HUES6 (cell line): ENCODE measurements around the gene S100A16.

Experiments used
- H3K27ac ChIP-seq: 2 replicates; pipeline ENCODE4 v1.7.0; 2013; ENCODE audit warnings: low read depth, mild to moderate bottlenecking, low read length, inconsistent platforms
- H3K27me3 ChIP-seq: 2 replicates; pipeline ENCODE4 v1.6.1; 2013; ENCODE audit warnings: low read length; ENCODE audit not compliant: control insufficient read depth, insufficient read depth
- H3K36me3 ChIP-seq: 2 replicates; pipeline ENCODE4 v1.6.1; 2013; ENCODE audit warnings: low read length; ENCODE audit not compliant: control insufficient read depth, insufficient read depth
- H3K4me1 ChIP-seq: 2 replicates; pipeline ENCODE4 v1.6.1; 2013; ENCODE audit warnings: low read length; ENCODE audit not compliant: control insufficient read depth, insufficient read depth
- H3K4me3 ChIP-seq: 2 replicates; pipeline ENCODE4 v1.5.1; 2013; ENCODE audit warnings: low read depth, low read length
- H3K9ac ChIP-seq: one replicate; pipeline ENCODE4 v1.6.1; 2013; ENCODE audit warnings: mild to moderate bottlenecking, low read length
- H3K9me3 ChIP-seq: 2 replicates; pipeline ENCODE4 v1.6.1; 2013; ENCODE audit warnings: low read depth, low read length; ENCODE audit not compliant: control insufficient read depth, insufficient read depth

The S100A16 gene

DNA sequence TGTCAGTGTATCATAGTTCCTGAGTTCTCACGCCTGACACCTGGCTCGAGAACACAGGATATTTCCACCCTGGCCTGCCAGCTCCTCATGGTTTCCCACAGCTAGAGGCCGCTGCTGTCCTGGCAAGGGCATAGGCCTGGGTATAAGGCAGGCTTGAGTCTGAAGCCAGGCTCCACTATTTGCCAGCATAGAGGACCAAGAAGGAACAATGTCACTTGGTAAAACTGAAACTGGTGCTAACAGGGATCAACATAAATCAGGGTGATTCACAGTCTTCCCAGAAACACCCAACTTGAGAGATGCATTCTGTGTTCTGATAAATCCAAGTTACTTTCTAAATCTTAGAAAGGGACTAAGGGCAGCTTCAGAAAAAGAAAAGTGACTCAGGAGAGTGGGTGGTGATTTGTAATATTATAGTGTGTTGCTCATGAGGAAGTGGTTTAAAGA is 40.3 kb downstream of the S100A16 start:
- H3K9ac ChIP-seq = no peak overlapping the region
- H3K27ac ChIP-seq = no peak overlapping the region
- peaks cover 5% of the 10 kb centered on the region for H3K9me3 ChIP-seq
- no peaks in the 10 kb centered on the region for H3K36me3 ChIP-seq
- H3K4me1 ChIP-seq = peaks cover 14% of the 10 kb centered on the region
- no peaks in the 10 kb centered on the region for H3K27me3 ChIP-seq
- no peak overlapping the region for H3K4me3 ChIP-seq

DNA sequence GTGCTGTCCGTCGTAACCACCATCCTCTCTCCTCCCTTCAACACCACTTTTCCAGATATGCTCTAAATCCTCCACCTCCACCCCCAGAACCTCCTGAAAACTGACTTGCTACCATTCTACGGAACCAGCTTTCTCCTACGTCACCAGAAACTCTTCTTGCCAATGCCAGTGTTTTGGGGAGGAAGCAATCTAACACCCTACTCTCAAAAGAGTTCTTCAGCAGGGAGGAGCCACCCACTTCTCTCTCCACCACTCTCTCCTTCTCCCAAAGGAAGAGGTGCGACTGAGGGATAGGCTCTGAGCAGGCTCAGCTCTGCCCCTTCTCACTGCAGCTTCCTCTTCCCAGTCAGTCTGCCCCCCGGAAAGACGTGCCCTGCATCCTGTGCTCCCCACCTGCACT is 41.2 kb downstream of the S100A16 start:
- peaks cover 5% of the 10 kb centered on the region for H3K9me3 ChIP-seq
- no peak overlapping the region for H3K27ac ChIP-seq
- no peak overlapping the region for H3K4me3 ChIP-seq
- no peaks in the 10 kb centered on the region for H3K36me3 ChIP-seq
- no peak overlapping the region for H3K9ac ChIP-seq
- H3K4me1 ChIP-seq = peaks cover 21% of the 10 kb centered on the region
- H3K27me3 ChIP-seq = no peaks in the 10 kb centered on the region

DNA sequence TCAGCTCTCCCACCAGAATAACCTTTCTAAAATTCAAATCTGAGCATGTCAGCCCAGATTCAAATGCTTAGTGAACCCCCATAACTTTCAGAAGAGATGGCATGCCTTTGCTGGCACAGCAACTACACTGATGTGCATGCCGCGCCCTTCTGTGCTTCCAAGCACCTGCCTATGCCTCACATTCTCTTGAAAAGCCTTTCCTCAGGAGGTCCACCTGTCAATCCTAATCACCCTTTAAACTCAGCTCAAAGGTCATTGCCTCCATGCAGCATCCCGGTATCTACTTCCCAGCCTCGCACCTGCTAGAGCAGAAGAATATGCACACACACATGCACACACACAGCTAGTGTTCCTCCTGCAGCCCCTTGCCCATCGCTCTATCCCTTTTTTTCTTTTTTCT is 42.1 kb downstream of the S100A16 start:
- no peaks in the 10 kb centered on the region for H3K36me3 ChIP-seq
- no peak overlapping the region for H3K4me3 ChIP-seq
- H3K9ac ChIP-seq = no peak overlapping the region
- no peaks in the 10 kb centered on the region for H3K27me3 ChIP-seq
- peaks cover 28% of the 10 kb centered on the region for H3K4me1 ChIP-seq
- H3K27ac ChIP-seq = no peak overlapping the region
- peaks cover 5% of the 10 kb centered on the region for H3K9me3 ChIP-seq

DNA sequence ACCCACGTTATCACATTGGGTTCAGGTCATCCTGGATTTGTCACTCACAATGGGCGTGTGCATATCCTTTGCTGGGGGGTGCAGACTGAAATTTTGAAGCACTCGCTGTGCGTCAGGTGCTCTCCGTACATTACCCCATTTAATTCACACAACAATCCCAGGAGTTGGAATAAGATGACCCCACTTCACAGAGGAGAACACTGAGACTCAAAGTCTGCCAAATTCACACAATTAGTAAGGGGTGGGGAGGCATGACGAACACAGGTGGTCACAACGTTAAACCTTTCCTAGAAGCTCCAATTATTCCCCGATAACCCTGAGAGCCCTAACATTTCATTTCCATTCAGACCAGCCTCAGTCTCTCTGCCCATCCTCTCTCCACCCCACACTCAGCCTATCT is 43.5 kb downstream of the S100A16 start:
- H3K9ac ChIP-seq = no peak overlapping the region
- peaks cover 36% of the 10 kb centered on the region for H3K4me1 ChIP-seq
- no peak overlapping the region for H3K27ac ChIP-seq

DNA sequence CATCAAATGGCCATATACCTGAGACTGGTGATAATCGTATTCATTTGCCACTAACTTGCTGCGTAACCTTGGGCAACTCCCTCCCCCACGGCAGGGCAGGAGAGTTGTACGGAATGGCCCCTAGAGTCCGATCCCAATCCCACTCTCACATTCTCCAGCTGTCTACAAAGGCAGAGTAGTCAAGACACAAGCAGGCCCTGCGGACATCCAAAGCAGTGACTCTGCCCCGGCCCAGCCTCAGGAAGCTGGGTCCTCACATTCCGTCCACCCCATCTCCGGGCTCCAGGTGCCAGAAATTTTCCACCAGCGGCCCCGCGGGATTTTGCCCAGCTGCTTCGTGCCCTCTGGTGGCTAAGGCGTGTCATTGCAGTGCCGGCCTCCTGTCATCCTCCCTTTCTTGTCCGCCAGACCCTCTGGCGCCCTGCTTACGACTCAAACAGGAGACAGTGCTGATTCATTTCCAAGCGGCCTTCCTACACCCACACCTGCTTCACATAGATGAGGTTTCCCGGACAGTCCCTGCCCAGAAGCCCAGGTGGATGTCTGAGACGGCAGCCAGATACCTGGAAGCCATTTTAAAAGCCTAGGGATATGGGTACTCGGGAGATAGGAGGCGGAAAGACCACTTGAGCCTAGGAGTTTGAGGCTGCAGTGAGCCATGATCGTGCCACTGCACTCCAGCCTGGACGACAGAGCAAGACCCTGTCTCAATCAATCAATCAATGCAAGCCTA is 44.4 kb downstream of the S100A16 start:
- no peaks in the 10 kb centered on the region for H3K36me3 ChIP-seq
- H3K9ac ChIP-seq = peak overlapping the region; percentile 75
- no peaks in the 10 kb centered on the region for H3K27me3 ChIP-seq
- peaks cover 2% of the 10 kb centered on the region; the same call in 1 of the 2 replicates for H3K9me3 ChIP-seq
- peaks cover 43% of the 10 kb centered on the region for H3K4me1 ChIP-seq
- H3K4me3 ChIP-seq = peak overlapping the region; percentile 42
- peak overlapping the region; percentile 38; the same call in 1 of the 2 replicates for H3K27ac ChIP-seq

More for the DNA sequence above, 43.5 kb downstream of the S100A16 start:
- Histone ChIP-seq H3K27me3 (no peaks in the 10 kb centered on the region), H3K9me3 (peaks cover 5% of the 10 kb centered on the region), H3K36me3 (no peaks in the 10 kb centered on the region), H3K4me3 (no peak overlapping the region)

DNA sequence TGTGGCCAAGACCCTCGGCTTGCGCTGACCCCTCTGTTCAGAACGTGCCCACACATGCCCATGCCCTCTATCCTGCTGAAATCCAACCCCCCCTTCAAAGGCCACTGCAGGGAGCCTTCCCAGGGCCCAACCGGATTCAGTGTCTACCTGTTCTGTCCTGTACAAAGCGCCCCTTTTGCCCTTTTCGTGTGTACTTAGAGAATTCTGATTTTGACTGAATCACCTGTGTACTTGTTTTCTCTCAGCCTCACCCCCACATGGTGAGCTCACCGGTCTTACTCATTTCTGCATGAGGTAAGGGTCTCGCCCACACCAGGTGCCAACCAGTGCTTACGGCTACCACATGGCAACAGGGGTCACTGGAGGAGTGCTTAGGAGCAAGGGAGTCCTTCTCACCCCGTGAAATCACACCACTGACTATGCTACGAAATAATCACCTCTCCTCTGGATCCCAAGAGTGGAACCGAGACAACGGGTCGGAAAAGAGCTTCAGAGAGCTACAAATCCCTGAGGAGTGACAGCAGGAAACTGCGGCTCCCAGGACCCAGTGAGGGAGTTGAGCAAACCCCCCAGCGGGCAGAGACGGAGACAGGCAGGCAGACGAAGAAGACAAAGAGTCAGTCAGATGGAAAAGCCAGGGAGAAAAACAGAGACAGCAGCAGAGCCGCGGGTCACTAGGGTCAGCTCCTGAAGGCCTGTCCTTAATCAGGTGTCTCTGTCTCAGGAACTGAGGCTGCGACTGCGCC is 45.1 kb downstream of the S100A16 start:
- Histone ChIP-seq H3K4me3 (peak overlapping the region; percentile 42), H3K9ac (peak overlapping the region; percentile 75), H3K27ac (peak overlapping the region; percentile 38; the same call in 1 of the 2 replicates), H3K36me3 (no peaks in the 10 kb centered on the region), H3K9me3 (no peaks in the 10 kb centered on the region), H3K27me3 (no peaks in the 10 kb centered on the region), H3K4me1 (peaks cover 44% of the 10 kb centered on the region)

DNA sequence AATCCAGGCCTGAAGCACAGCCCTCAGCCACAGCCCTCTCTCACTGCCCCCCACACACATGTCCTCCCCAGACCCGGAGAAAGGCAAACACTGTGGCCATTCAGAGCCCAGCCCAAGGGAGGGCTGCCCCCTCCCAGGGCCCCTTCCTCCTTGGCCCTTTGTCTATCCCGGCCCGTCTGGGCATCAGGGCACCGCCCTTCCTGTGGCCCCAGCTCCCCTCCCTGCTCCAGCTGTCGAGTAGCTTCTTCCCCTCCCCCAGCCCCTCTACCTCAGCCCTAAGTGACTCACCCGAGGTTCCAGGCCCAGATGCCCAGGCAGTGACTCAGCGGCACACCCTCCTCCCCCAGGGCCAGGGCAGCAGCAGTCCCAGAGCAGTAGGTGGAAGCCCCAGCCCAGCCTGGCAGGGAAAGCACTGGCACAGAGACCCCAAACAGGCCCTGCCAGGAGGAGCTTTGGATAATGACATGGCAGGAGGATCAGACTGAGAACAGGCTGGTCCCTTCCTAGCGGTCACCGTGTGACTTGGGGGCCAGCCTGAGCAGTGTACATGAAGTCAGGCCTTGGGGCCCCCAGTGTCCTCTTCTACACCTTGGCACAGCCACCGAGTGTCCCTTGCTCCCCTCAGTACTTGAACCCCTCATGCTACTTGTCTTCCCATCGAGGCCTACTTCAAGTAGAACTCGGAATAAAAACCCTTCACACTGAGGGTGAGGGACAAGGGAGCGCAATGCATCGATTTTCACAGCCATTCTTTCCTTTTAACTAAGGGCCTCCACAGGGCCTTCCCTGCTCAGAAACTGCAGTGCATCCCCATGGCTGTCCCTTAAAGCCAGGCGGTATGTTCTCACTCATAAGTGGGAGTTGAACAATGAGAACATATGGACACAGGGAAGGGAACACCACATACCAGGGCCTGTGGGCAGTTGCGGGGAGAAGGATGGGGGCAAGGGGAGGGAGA is 46.2 kb downstream of the S100A16 start:
- H3K9ac ChIP-seq = peak overlapping the region; percentile 89
- H3K4me1 ChIP-seq = peaks cover 44% of the 10 kb centered on the region
- no peaks in the 10 kb centered on the region for H3K27me3 ChIP-seq
- peak overlapping the region; percentile 28; the same call in 1 of the 2 replicates for H3K4me3 ChIP-seq
- no peaks in the 10 kb centered on the region for H3K9me3 ChIP-seq
- H3K36me3 ChIP-seq = no peaks in the 10 kb centered on the region
- H3K27ac ChIP-seq = peak overlapping the region; percentile 80; the same call in 1 of the 2 replicates

DNA sequence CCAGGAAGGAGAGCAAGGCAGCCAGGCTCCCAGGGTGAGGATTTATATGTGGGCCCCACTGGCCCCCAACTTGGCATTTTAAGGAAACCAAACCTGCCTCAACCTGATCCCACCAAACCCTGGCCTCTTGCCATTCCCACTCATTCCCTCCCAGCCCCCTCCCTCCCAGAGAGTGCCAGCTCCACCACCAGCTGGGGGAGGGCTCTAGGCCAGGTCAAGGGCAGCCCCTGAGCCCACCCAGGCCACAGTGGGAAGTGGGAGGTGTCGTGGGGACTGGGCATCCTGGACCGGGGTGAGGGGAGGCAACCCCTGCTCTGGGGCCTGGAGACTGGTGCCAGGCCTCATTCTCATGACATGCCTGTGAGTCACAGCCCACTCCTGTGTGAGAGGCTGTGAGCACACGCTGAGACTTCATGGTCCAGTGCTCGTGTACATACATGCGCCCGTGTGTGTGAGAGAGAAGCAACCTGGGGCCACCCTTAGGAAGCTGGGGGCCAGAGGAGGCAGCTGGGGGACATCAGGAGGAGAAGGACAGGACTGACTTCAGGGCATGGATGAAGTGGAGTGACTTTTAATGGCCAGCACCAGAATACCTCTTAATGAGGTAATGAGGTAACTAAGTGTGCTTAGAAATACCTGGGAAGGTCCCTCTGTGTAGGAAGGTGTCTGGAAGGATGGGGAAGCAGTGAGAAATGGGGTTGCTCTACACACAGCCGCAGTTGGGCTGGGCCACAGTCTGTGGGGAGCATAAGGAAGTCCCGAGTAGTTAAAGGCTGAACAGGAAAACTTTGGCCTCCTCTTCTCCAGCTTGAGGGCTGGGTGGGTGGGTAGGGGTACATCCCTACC is 47.2 kb downstream of the S100A16 start, which contains the start of gene S100A2:
TSS of gene S100A2 (minus strand) at position 316 of the 846 bp plus-strand sequence. CDS start 1,967 bp downstream, outside the sequence.
- Histone ChIP-seq H3K9me3 (no peaks in the 10 kb centered on the region), H3K36me3 (no peaks in the 10 kb centered on the region), H3K27me3 (no peaks in the 10 kb centered on the region), H3K4me1 (peaks cover 44% of the 10 kb centered on the region), H3K27ac (peak within 1 kb of the TSS; percentile 80; the same call in 1 of the 2 replicates), H3K4me3 (peak within 1 kb of the TSS; percentile 28; the same call in 1 of the 2 replicates), H3K9ac (peak within 1 kb of the TSS; percentile 89)

DNA sequence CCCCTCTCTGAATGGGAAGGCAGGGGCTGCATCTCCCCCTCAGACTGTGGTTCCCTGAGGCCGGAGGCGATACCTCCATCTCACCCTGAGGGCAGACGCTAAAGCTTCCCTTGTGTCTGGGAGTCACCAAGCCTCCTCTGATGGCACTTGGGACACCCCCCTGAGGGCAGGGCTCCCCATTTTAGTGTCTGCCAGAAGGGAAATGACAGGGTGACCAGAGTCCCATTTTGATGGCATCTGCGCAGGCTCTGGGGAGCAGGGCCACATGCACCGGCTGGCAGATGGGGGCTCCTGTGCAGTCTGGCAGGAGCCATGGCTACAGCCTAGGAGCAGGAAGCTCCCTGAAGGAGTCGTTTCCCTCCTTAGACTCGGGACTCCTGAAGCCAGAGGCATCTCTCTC is 48.9 kb downstream of the S100A16 start:
- H3K27me3 ChIP-seq = no peaks in the 10 kb centered on the region
- H3K27ac ChIP-seq = no peak overlapping the region
- H3K9me3 ChIP-seq = no peaks in the 10 kb centered on the region
- peaks cover 43% of the 10 kb centered on the region for H3K4me1 ChIP-seq
- H3K9ac ChIP-seq = no peak overlapping the region
- H3K36me3 ChIP-seq = no peaks in the 10 kb centered on the region
- no peak overlapping the region for H3K4me3 ChIP-seq

DNA sequence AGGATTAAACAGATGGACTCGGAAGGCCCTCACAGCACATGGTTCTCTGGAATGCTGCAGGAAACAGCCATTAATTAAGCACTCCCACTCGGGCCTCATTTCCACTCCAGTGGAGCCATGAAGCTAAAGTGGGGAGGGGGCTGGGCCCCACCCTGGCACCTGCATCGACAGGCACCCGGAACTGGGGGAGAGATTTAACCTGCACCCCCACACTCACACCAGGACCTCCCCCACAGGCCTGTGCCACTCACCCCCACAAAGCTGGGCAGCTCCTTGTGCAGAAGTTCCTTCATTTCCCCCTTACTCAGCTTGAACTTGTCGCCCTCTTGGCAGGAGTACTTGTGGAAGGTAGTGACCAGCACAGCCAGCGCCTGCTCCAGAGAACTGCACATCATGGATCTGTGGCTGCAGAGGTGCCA is 49.4 kb downstream of the S100A16 start:
- peaks cover 39% of the 10 kb centered on the region for H3K4me1 ChIP-seq
- H3K36me3 ChIP-seq = no peaks in the 10 kb centered on the region
- H3K27me3 ChIP-seq = no peaks in the 10 kb centered on the region
- H3K9ac ChIP-seq = no peak overlapping the region
- H3K9me3 ChIP-seq = no peaks in the 10 kb centered on the region
- no peak overlapping the region for H3K4me3 ChIP-seq
- H3K27ac ChIP-seq = no peak overlapping the region
